ENCODE results near the gene IRF2BP2.

- no peak for TF ChIP-seq TAF1 (IDR thresholded peaks at IDR 0.05; ENCODE audit: borderline replicate concordance, low read depth, low read length)
- no peak for TF ChIP-seq POLR2A (IDR thresholded peaks at IDR 0.05; ENCODE audit: low read depth, low read length)
Measured at GRCh38 chr1:234645474-234645953, 35.5 kb upstream of the IRF2BP2 start.
